CD4-positive, alpha-beta T cell treated with Interferon gamma for 1 hour (primary cell): ENCODE measurements around the gene CMTM2.
"Not testable (repeated sequence)": the region's sequence is repeated elsewhere in the genome, so short reads cannot be mapped to it uniquely, and the experiment has no call there.

Experiments used
- DNase-seq: peaks from one replicate; pipeline ENCODE4 v3.0.0-alpha.2; 2020

The CMTM2 gene

DNA sequence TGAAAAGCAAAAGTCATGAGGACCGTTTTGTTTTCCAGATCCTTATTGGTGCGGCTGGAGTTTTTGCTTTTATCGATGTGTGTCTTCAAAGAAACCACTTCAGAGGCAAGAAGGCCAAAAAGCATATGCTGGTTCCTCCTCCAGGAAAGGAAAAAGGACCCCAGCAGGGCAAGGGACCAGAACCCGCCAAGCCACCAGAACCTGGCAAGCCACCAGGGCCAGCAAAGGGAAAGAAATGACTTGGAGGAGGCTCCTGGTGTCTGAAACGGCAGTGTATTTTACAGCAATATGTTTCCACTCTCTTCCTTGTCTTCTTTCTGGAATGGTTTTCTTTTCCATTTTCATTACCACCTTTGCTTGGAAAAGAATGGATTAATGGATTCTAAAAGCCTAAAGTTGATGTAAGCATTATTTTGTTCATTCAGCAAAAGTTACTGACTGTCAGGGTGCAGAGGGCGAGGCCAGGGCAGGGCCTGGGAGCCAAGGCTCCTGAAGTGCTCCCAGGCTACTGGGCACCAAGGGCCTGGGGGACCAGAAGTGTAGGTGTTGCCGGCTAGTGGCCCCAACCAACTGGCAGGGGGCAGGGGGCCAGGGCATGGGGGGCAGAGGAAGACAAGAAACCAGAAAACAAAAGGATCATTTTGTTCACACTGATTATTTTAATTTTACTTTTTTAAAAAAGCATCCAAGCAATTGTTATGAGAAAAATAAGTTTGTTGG lies 8.8 kb downstream of the CMTM2 start:
- no peak for DNase-seq

DNA sequence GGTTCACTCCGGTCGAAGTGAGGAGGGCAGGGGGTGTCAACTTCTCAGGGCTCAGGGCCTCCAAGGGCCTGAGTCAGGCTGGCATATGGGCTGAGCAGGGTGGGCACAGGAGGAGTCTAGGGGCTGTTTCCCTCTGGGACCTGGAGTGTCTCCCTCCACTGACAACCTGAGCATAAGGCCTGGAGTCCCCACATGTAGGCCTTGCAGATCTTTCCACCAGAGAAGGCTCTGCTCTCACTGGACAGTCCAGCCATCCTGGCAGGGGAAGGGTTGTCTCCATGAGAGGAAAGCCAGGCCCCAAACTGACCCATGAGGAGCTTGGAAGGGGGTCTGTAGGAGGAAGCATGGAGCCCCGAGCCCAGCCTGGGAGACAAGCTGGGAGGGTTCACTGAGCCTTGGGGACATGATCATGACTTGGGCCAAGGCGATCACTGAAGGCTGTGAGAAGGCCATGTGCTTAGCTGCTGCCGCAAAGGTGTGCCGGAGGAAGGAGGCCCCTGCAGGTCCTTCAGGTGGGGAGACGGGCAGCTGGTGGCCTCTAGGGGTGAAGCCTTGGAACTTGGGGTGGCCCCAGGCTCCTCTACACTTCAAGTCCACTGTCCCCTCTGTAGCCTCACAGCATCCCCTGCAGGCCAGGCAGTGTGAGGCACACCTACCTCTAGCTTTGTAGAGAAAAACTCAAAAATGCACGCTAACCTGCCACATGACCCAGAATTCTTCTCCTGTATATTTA lies 9.9 kb downstream of the CMTM2 start:
- peak; percentile 80 for DNase-seq

DNA sequence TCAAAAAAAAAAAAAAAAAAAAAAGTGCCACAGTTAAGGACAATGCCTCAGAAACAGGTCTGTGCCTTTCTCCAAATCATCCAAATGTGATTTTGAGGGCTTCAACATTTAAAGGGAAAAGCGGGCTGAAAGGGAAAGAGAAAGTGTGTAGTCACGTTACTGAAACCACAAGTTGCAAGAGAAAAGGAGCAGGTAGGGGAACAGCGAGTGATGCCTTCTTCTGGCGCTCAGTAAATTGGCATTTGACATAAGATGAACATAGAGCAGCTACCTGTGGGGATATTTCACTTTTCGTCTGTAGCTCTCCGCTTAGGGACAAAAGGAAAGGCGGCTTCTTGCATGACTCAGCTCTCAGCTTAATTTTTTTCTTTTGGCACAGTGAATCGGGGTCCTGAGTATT lies 11.1 kb downstream of the CMTM2 start:
- DNase-seq, result no peak

DNA sequence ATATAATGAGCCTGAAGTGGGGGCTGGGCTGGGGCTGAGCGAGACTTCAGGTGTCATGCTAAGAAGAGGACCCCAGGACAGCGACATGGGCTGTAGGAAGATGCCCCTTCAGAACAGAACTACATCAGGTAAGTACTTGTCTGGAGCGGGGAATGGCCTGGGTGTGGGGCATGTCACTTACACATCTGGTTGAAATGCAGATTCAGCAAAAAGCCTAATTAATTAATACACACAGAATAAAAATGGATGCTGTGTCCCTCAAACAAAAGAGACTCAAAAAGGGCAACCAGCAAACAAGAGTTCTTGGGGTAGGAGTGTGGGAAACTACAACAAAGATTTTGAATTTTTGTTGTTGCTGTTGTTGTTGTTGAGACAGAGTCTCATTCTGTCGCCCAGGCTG lies 11.8 kb downstream of the CMTM2 start:
- DNase-seq, result no peak

DNA sequence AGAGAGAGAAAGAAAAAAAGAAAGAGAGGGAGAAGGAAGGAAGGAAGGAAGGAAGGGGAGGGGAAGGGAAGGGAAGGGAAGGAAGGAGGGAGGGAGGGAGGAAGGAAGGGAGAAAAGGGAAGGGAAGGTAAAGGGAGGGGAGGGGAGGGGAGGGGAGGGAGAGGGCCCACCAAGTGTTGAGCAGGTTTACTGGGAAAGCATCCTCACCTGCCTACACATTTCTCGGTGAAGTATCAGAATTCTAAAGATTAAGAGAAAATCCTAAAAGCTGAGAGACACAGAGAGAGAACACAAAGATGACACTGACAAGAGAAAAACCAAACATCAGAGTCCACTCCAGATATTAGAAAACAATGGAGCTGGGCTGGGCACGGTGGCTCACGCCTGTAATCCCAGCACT lies 13.0 kb downstream of the CMTM2 start:
- DNase-seq, result no peak

DNA sequence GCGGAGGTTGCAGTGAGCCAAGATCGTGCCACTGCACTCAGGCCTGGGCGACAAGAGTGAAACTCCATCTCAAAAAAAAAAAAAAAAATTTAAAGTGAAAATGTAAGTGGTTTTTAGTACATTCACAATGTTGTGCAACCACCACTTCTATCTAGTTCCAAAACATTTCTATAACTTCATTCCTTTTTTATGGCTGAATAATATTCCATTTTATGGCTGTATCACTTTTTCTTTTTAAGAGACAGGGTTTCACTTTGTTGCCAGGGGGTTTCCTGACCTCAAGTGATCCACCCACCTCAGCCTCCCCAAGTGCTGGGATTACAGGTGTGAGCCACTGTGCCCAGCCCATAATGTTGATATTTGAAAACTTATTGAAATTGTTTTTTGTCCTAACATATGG lies 13.6 kb downstream of the CMTM2 start:
- no peak for DNase-seq

DNA sequence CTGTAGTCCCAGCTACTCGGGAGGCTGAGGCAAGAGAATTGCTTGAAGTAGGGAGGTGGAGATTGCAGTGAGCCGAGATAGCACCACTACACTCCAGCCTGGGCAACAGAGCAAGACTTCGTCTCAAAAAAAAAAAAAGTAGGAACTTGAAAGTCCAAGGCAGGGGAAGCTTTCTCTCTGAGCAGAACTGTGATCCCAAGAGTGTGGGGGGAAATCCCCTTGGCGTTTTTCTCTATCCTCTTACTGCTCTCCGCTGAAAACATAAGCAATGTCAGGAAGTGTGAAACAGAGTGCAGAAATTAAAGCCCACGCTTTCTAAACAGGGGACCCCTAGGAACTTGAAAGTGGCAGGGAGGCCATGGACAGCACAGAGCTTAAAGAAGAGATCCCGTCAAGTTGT lies 15.5 kb downstream of the CMTM2 start:
- no peak for DNase-seq

DNA sequence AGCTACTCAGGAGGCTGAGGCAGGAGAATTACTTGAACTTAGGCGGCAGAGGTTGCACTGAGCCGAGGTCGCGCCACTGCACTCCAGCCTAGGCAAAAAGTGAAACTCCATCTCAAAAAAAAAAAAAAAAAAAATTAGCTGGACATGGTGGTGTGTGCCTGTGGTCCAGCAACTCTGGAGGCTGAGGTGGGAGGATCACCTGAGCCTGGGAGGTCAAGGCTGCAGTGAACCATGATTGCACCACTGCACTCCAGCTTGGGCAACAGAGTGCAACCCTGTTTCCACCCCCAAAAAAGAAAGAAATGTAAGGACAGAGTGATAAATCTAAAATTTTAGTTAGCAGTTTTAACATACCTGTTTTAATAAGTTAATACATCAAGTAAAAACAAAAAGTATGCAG lies 17.3 kb downstream of the CMTM2 start:
- not testable (repeated sequence) for DNase-seq

DNA sequence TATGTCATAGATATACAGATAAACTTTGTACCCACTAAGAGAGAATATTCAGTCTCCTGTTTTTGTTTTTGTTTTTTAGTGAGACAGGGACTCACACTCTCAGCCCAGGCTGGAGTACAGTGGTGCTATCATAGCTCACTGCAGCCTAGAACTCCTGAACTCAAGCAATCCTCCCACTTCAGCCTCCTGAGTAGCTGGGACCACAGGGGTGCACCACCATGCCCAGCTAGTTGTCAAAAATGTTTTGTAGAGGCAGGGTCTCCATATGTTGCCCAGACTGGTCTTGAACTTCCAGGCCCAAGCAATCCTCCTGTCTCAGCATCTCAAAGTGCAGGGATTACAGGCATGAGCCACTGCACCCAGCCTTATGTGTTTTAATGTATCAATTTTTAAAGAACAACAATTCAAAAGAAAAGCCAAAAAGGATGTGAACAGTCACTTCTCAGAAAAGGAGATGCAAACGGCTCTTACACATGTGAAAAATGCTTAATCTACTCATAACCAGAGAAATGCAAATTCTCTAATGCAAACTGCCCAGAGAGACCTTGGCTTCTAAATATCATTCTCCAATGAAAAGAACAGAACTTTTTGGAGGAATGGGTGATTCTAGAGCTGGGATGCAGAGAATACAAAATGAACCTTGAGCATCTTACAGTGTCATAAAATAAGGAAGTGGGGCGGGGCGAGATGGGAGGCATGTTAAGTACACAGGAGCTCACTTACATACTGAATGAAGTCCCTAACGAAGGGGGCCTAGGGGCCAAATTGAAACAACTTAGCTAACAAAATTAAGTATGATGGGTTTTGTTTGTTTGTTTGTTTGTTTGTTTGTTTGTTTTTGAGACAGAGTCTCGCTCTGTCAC lies 18.0 kb downstream of the CMTM2 start:
- DNase-seq, result no peak

DNA sequence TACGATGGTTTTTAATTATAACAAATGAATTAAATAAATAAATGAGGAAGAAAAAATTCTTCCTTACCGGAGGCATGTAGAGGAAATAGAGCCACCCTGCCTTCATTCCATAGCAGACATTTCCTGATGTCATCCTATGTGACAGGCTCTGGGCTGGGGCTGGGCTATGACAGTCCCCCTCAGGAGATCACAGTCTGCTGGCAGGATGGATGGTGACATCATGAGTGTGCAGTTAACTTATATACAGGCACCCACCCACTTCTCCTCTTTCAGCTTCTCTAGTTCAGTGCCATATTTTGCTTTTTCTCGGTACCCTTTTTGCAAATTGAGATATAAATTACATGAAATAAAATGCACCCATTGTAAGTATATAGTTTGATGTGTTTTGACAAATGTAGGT lies 18.8 kb downstream of the CMTM2 start:
- DNase-seq, result no peak

DNA sequence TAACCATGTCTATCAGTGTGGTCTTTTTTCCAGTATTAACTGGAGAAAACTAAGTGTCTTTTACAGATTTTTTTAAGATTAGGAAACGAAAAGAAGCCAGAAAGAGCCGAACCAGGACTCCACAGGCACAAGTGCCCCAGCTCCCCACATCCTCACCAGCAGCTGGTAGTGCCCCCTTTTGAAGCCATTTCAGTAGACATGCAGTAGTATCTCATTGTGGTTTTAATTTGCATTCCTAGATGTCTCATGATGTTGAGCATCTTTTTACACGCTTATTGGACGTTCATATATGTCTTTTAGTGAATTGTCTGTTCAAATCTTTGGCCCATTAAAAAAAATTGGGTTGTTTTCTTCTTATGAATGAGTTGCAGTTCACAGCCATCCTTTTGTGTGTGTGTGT lies 20.5 kb downstream of the CMTM2 start:
- DNase-seq, result no peak

DNA sequence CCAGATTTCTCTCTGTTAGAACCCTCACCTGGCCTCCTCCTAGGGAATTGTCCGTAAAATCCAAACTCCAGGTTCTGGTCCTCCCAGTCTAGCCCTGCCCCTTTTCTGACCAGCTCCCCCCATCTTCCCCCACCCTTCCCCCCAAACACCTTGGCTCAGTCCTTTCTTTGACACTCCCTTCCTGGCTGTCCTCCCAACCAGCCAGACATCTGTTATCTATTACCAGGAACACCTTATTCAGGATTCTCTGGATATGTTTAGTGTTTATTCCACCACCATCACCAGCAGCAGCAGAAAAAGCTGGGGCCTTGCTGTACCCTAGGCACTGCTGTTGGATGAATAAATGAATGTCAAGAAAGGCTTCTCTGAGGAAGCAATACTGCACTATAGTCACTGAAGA lies 21.2 kb downstream of the CMTM2 start:
- DNase-seq, result no peak

DNA sequence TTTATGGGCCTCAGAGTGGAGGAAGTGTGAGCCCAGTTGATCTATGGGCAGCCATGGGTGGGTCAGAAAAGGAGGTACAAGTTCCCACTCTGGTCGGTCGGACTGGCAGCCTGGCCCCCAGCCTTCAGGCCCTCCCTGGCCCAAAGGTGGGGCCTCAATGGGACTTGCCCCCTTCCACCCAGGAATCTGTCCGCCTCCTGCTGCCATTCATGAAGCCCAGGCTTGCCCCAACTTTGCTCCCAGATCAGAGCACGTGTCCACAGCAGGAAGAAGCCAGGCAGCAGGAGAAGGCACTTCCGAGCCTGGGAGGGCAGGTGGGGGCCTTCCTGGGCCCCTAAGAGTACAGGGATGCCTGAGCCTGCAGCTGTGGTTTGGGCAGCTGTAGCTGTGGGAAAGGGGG lies 22.2 kb downstream of the CMTM2 start:
- no peak for DNase-seq

DNA sequence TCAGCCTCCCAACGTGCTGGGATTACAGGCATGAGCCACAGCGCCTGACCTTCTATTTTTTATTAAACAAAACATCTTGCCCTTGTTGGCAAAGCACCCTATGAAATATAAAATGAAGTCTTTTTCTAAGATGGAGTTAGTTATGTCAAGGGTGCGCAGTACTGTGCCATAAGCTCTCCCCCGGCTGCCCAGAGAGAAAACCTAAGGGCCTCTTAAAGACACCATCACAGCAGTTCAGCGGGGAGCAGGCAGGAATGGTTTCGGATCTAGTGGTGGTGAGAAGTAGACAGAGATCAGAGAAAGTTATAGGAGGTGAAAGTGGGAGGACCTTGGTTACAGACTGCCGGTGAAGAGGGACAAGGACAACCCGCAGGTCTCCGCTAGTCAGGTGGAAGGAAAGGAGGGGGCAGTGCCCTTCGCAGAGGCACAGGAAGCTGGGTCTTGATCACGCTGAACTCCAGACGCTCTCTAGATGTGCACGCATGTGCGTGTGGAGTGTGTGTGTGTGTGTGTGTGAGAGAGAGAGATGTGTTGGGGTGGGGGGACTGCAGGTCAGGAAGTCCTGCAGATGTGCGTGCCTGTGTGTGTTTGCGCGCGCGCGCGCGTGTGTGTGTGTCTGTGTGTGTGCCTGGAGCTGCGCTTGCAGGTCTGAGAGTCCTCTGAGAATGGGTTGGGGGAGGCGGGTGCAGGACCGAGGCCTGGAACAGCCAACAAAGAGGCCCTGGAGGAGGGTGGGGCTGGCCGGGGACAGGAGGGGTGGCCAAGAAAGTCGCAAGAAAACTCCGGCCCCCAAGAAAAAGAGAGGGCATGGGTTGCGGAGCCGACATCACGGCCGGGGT lies 24.5 kb downstream of the CMTM2 start:
- peak; percentile 84 for DNase-seq

DNA sequence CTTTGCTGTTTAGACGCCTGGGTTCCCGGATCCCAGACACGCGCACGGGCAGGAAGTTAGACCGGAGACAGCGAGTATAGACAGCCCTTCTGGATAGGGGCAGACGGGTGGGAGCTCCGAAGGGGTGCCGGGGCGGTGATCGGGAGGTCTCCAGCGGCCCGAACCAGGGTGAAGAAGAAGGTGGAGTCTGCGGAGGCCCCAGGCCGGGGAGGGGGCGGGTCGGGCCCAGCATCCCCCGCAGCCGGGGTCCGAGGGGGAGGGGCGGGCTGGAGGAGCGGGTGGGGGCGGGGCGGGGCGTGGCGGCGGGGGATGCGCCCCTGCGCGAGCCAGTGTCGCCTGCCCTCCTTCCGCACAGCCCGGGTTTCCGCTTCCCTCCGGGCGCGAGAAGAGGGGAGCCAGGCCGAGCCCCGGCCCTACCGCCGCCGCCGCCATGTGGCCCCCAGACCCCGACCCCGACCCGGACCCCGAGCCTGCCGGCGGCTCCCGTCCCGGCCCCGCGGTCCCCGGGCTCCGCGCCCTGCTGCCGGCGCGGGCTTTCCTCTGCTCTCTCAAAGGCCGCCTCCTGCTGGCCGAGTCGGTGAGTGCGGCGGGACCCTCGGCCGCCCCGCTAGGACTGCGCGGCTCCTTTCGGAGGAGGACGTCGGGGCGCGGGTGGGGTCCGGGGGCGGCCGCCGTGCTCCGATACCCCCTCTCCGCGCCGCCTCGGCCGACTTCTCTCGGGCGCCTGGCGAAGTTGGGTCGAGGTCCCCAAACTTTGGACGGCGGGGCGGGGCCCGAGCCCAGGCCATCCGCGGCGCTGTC lies 25.3 kb downstream of the CMTM2 start, which contains the start of gene CMTM3:
TSS of gene CMTM3 (plus strand) at position 329 of the 801 bp plus-strand sequence. CDS start at position 431, 102 bp downstream.
- DNase-seq, result peak; percentile 70

DNA sequence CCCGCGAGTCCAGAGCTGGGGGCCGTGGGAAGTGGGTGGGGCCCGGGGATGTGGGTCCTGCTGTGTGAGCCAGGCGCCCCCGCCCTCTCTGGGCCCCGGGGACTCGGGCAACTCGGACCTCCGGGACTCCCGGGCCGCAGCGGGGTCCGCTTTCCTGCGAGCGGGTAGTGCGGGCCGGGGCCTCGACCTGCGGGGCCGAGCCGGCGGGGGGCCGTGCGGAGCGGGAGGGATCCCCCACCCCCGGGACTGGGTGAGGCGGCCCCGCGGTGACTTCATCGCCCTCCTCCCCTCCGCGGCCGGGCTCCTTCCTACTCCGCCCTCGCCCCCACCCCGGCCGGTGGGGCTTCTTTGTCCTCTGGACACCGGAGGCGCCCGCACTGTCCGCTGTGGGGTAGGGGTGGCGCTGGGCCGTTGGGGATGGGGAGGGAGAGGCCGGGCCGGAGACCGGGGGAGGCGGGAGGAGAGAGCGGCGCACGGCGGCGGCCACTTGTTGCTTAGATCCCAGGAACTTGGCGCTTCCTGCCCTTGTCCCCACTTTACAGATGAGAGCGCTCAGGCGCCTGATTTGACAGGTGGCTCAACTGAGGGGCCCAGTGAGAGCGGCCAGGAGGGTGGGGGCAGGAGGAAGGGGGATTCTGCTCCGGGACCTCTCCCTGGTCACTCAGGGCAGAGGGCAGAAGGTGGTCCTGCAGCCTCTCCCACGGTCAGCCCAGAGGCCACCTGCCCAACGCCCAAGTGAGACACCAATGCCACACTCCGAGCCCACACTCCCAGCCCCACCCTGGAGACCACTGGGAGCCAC lies 26.1 kb downstream of the CMTM2 start:
- DNase-seq, result no peak

DNA sequence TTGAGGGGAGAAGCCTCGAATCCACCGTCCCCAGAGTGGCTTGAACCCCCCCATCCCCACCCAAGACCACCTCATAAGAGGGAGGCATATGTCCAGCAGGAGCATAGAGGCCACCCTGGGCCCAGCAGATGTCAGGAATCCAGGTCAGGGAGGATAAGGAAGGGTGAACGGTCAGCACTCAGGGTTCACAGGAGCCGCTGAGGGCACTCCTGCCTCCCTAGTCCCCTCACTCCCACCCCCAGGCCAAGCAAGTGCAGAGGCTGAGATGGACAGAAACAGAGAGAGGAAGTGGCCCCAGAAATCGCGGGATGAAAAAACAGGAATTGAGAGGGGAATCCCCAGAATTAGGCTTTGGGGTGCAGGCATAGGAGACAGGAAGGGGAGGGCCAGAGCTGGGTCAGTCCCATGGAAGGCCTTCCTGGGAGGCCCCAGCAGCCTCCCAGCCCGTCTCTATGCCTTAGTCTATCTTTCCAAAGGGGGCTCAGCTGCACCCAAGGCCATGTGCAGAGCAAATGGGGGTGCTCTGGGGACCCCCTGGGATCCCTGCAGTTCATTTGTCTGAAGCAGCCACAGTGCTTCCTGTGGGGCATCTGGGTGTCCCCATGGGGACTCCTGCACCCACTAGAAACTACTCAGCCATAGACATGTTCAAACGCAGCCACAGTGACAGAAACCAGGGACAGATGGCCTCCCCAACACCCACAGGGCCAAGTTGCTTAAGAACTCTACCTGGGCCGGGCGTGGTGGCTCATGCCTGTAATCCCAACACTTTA lies 26.9 kb downstream of the CMTM2 start:
- no peak for DNase-seq

DNA sequence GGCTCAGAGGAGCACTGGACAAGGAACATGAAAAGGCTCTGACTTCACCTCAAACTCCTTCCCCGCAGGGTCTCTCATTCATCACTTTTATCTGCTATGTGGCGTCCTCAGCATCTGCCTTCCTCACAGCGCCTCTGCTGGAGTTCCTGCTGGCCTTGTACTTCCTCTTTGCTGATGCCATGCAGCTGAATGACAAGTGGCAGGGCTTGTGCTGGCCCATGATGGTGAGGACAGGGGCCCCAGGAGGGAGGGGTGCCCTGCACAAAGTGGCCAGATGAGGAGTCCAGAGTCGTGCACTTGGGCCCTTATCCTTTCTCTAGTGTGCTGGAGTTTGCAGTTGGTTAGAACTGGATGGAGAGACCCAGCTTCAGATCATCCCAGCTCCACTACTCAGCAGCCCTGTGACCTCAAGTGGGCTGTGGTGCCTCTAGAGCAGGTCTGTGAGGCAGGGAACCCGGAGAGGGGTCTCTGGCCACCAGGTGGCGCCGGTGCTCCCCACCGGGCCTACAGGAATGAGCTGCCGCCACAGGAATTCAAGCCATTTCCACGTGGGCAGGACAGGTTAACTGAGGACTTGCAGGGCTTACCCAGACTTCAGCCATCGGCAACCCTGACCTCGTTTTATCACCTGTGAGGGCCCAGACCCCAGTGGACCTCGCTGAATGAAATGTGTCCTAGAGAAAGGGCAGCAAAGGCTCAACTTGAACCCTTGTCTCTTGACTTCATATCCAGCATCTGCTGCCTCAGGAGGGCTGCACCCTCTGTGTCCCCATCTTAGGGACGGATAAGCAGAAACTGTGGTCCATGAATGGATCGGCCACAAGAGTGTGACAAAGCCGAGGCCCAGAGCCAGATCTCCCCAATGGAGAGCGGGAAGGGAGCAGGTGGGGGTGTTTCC lies 29.2 kb downstream of the CMTM2 start:
- peak; percentile 73 for DNase-seq

DNA sequence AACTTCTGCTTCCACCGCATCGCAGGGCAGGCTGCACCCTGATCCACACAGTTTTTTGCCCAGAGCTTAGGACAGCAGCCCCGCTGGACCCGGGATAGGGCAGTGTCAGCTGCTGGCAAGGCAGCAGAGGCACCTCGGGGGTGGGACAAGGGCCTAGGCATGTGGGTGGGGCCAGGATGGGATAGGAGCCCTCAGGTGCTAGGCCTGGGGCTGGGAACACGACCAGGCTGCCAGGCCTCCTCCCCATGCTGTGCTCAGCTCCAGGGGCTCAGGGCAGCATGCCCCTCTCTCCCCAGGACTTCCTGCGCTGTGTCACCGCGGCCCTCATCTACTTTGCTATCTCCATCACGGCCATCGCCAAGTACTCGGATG lies 29.9 kb downstream of the CMTM2 start:
- DNase-seq, result no peak
